Stimulated activated CD8-positive, alpha-beta memory T cell treated with anti-CD3 and anti-CD28 coated beads, Interleukin-4, amount 100 ng/mL, for 24 hours (primary cell): Measurements from ENCODE around the gene ALKBH3.

Source experiments
- DNase-seq: peaks from one replicate; pipeline ENCODE4 v3.0.0-alpha.2; 2020; ENCODE audit warnings: low read depth

The ALKBH3 gene

GRCh38 chr11:43880640-43881159, at the start of gene ALKBH3:
Gene ALKBH3 (plus strand): TSS chr11:43880831. CDS start chr11:43882653, 1,822 bp downstream.
- DNase-seq = peak; percentile 83

GRCh38 chr11:43830928-43831440, 49.6 kb upstream of the ALKBH3 start:
- peak; percentile 17 for DNase-seq

DNA sequence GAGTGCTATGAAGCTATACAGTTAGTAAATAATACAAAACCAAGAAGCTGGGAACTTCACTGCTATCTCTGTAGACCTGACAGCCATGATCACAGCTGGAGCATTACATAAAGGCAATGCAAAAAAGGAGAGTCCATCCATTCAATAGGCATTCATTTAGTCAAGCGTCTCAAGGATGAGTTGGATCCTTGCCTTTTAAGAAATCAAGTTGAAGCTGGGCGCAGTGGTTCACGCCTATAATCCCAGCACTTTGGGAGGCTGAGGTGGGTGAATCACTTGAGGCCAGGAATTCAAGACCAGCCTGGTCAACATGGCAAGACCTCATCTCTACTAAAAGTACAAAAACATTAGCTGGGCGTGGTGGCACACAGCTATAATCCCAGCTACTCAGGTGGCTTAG, 48.1 kb upstream of the ALKBH3 start:
- DNase-seq = no peak

DNA sequence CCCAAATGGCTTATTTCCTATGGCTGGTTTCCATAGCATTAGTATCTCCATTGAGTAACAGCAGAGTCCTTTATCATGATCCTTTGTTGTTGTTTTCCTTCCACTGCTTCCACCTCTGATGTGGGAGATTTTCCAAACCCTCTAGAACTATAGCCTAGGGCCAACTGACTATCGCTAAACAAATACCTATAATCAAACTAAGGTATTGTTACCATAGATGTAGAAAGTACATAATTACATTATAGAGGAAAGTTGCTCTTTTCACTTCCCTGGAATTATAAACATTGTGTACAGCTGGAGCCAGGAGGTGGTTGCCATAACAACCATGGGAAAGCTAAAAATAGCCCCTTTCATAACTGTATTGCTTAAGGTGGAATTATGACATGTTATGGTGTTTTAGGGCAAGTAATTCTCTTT, 47.0 kb upstream of the ALKBH3 start:
- no peak for DNase-seq

DNA sequence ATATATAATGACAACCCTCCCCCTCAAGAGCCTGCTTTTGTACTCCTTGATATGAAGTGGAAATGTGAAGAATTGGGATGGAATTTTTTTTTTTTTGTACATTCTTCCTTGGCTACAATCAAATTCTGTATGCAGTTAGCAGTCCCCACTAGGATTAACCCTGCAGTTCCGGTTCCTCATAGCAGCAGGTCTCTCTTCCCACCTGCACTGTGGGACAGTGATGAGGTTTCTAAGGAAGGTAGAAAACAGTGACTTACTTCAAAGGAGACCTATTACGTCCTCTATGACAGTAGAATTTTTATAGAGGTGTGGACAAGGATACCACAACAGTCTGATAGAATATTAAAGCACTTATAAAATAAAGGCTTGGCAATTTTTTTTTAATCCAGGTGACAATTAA, 46.3 kb upstream of the ALKBH3 start:
- no peak for DNase-seq

DNA sequence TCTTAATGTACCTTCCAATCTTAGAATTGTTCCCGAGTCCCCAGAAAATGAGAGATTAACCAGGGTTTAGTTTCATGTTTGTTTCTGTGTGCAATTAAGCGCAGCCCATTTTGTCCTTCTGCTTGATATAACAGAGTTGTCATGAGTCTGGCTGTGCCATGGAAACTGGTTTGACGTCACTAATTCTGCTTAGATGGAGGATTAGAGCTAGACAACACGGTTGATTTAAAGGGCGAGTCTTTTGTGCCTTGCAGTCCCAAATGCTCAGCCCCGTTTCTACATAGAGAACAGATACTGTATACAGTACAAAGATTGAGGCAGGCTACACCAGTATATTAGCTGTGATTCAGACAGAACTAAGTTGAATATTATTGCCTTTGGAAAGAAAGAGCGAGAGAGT, 45.5 kb upstream of the ALKBH3 start:
- DNase-seq = no peak

GRCh38 chr11:43837879-43838278, 42.8 kb upstream of the ALKBH3 start:
- no peak for DNase-seq

- DNase-seq = no peak
These were observed 38.6 kb upstream of the ALKBH3 start for GRCh38 chr11:43842021-43842420.

- no peak for DNase-seq
These were observed 34.8 kb upstream of the ALKBH3 start for GRCh38 chr11:43845816-43846215.

GRCh38 chr11:43852057-43852636, 28.5 kb upstream of the ALKBH3 start:
- DNase-seq = peak; percentile 41

DNA sequence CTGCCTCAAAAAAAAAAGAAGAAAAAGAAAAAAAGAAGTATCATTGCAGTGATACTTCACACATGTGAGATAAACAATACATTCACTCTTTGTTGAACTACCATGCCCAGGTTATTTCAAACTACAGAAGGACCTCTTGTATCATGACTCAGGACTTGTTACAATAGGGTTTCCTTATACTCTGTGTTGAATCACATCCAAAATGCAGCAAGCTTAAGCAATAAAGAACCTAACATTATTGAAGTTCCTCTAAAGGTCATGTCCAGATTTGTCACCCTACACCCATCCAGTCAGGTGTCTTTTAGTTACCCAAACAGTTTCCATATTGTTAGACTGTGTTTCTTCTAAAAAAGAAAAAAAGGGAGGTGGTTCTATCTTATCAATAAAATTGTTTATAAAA, 26.9 kb upstream of the ALKBH3 start:
- DNase-seq = no peak

- no peak for DNase-seq
These were observed 23.6 kb upstream of the ALKBH3 start for GRCh38 chr11:43856993-43857392.

DNA sequence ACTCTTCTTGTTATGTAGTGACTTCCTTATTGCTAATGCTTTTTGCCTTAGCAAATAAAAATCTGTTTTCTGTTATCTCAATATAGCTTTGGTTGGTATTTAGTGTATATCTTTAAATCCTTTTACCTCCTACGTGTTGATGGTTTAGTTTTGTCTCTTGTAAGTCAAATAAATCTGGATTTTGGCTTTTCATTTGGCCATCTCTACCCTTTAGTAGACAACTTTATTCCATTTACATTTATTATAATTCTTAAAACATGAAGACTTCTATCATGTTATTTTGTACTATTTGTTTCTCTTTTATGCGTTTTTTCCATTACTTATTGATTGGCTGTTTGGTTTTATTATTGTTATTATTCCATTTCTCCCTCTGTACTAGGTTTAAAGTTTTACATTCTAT, 19.5 kb upstream of the ALKBH3 start:
- no peak for DNase-seq

GRCh38 chr11:43866520-43866919, 14.1 kb upstream of the ALKBH3 start:
- DNase-seq = no peak

- DNase-seq = no peak
These were observed 13.7 kb upstream of the ALKBH3 start for GRCh38 chr11:43866969-43867368.

- DNase-seq = no peak
These were observed 11.6 kb upstream of the ALKBH3 start for GRCh38 chr11:43868852-43869567.

DNA sequence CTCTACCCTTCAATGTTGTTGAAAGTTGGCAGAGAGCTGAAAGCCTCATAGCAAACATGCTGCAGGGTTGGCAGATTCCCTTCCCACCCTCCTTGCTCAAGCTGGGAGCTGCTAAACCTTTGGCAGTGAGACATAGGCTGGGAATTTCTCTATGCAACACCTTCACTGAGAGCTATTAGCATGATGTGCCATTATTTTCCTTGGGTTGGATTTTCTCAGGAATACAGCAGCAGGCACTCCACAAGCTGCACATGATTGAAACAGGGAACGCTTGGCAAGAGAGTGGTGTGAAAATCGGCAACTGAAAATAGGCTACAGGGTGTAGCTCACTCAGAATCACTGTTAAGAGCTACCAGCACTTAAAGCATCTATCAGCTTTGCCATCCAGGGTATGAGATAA, 9.6 kb upstream of the ALKBH3 start:
- DNase-seq = no peak

DNA sequence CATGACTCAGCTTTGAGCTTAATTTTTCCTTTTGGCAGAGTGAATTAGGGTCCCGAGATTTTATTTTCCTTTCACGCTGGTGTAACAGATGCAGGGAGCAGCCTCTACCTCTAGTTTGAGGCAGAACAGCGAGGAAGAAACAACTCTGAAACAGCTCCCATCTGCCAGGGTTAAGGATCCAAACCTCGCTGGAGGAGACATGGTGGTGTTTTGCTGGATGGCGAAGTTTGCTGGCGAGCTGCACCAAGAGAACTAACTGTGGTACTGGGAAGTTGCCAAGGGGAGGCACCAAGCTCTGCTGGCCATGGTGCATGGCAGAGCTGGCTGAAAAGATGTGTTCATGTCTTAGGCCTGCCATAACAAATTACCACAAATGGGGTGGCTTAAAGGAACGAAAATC, 7.6 kb upstream of the ALKBH3 start:
- no peak for DNase-seq

- DNase-seq = no peak
These were observed 6.6 kb upstream of the ALKBH3 start for GRCh38 chr11:43874078-43874477.

DNA sequence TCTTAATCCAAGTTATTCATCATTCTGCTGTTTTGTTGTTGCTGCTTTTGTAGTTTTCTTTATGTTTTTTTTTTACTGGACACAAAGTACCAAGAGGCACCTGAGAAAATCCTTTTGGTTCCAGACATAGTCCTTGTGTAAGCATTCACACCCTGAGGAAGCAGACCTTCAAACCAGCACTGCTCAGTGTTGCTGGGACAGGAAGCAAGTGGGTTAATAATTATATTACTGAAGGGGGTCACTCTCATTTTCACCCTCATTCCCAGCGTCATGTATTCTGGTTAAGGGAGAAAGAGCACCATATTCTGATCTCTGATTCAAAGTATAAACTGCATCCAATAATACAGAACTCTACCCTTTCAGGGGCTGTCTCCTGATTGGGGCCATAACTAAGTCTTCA, 5.9 kb upstream of the ALKBH3 start:
- DNase-seq = no peak

- DNase-seq = no peak
These were observed 617 bp upstream of the ALKBH3 start for GRCh38 chr11:43879789-43880639.

GRCh38 chr11:43892851-43893250, 12.2 kb downstream of the ALKBH3 start:
- no peak for DNase-seq

DNA sequence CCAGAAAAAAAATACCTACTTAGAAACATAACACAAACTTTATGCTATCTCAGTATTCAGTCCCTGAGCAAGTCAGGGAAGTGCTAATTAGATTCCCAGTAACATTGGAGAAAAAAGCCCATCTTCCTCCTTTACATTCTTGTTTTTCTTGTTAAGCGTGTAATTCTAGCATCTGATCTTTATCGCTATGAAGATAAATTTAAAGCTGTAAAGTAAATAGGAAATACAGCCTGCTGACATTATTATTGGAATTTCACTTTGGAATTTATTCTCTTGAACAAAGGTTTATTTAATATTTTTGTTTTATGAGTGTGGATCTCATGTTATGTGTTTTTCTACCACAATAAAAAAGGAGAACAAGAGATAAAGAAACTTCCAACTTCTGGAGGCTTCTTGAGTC, 13.9 kb downstream of the ALKBH3 start:
- no peak for DNase-seq
